Endothelial cell of umbilical vein (primary cell): Measurements from ENCODE around the gene ACTG1. TPM values are rescaled to one million over a fixed set of nuclear protein-coding genes. Genes with fewer than 3 reads are reported as not detected.

ENCODE experiments used
- BruUV-seq: library from RNA; stranded (reverse); fragments of 400-500 nt; replicated peaks from 2 replicates; lab custom pipeline; 2021; lab: Mats Ljungman, UMichigan
- CTCF ChIA-PET: fragments of 300-600, 350-600 bp; sonication (Branson Sonifier 250); formaldehyde crosslinking; loops from one replicate; lab custom pipeline; 2021; ENCODE audit warnings: antibody characterized with exemption, inconsistent platforms; lab: Charles Lee
- POLR2A ChIA-PET: fragments of 300-600, 350-600 bp; sonication (Branson Sonifier 250); formaldehyde crosslinking; loops from one replicate; lab custom pipeline; 2021; ENCODE audit warnings: antibody characterized with exemption, inconsistent platforms; lab: Charles Lee
- DNase-seq: peaks from one replicate; pipeline ENCODE4 v3.0.0-alpha.2; 2011; ENCODE audit warnings: low read depth, low spot score
- FAIRE-seq: peaks from 2 replicates; lab custom pipeline; 2011; peaks lifted over from hg19 to GRCh38; lab: Jason Lieb, UNC
- H2AFZ ChIP-seq: 2 replicates; pipeline ENCODE4 v1.6.0; 2012; ENCODE audit warnings: low read depth, low read length, control low read depth, inconsistent platforms
- H3K27ac ChIP-seq: 2 replicates; pipeline ENCODE4 v1.5.1; 2011; ENCODE audit warnings: low read depth, mild to moderate bottlenecking, control low read depth, low read length, moderate library complexity; ENCODE audit not compliant: insufficient read depth
- H3K27me3 ChIP-seq, 2 experiments: 2 replicates each; pipeline versions ENCODE4 v1.6.0 to v1.6.1; 2011; ENCODE audit warnings: low read length in 2 of 2, mixed read lengths in 1 of 2; ENCODE audit not compliant: control insufficient read depth in 2 of 2, insufficient read depth in 2 of 2
- H3K36me3 ChIP-seq, 2 experiments: 2 replicates in 1 of 2; 3 replicates in 1 of 2; pipeline ENCODE4 v1.5.1; 2011; ENCODE audit warnings: low read length in 2 of 2, mild to moderate bottlenecking in 1 of 2, moderate library complexity in 1 of 2; ENCODE audit not compliant: control insufficient read depth in 2 of 2, insufficient read depth in 2 of 2; ENCODE audit errors: extremely low read depth in 1 of 2
- H3K4me1 ChIP-seq: 3 replicates; pipeline ENCODE4 v1.5.1; 2011; ENCODE audit warnings: mild to moderate bottlenecking, low read length; ENCODE audit not compliant: control insufficient read depth, insufficient read depth; ENCODE audit errors: extremely low read depth
- H3K4me2 ChIP-seq: 2 replicates; pipeline ENCODE4 v1.6.1; 2011; ENCODE audit warnings: low read length, control low read depth, mixed read lengths; ENCODE audit not compliant: insufficient read depth
- H3K4me3 ChIP-seq, 3 experiments: fragments of 200-600 bp in 1 of 3; sonication (generic), shearing (Covaris generic) in 1 of 3; replicated peaks in 1 of 3; 2 replicates each; pipeline ENCODE4 v1.5.1; 2011 to 2016; ENCODE audit warnings: control low read depth in 3 of 3, low read length in 3 of 3, mild to moderate bottlenecking in 2 of 3, inconsistent platforms in 1 of 3, low read depth in 1 of 3, moderate library complexity in 1 of 3; ENCODE audit not compliant: insufficient read depth in 1 of 3
- H3K79me2 ChIP-seq: 2 replicates; pipeline ENCODE4 v1.6.0; 2012; ENCODE audit warnings: low read length, inconsistent platforms; ENCODE audit not compliant: control insufficient read depth, insufficient read depth
- H3K9ac ChIP-seq: replicated peaks from 2 replicates; pipeline ENCODE3; 2011; ENCODE audit warnings: low read length, control low read depth; ENCODE audit not compliant: insufficient read depth; ENCODE audit errors: extremely low read depth
- H3K9me1 ChIP-seq: replicated peaks from 3 replicates; pipeline ENCODE4 v1.6.0; 2011; ENCODE audit warnings: mild to moderate bottlenecking, low read length; ENCODE audit not compliant: control insufficient read depth, insufficient read depth; ENCODE audit errors: extremely low read depth
- H3K9me3 ChIP-seq: replicated peaks from 2 replicates; pipeline ENCODE4 v1.5.1; 2012; ENCODE audit warnings: low read length, inconsistent platforms; ENCODE audit not compliant: control insufficient read depth, insufficient read depth
- H4K20me1 ChIP-seq: replicated peaks from 2 replicates; pipeline ENCODE3; 2011; ENCODE audit warnings: mild to moderate bottlenecking, low read length; ENCODE audit not compliant: control insufficient read depth, insufficient read depth; ENCODE audit errors: extremely low read depth
- GATA2 ChIP-seq: IDR thresholded peaks from 2 replicates; pipeline ENCODE4 v1.7.0; 2011; ENCODE audit warnings: low read depth, mild to moderate bottlenecking, moderate library complexity, mixed read lengths, low read length; ENCODE audit not compliant: insufficient read length, insufficient read depth
- POLR2A ChIP-seq: IDR thresholded peaks from 2 replicates; pipeline ENCODE4 v1.6.1; 2012; ENCODE audit warnings: low read depth, mild to moderate bottlenecking, control low read depth, low read length
- POLR2AphosphoS5 ChIP-seq: IDR thresholded peaks from 2 replicates; pipeline ENCODE4 v1.6.1; 2012; ENCODE audit warnings: low read depth, mild to moderate bottlenecking, control low read depth, low read length, moderate library complexity; ENCODE audit not compliant: insufficient read depth
- dilution Hi-C: fragments of 300-500 bp; cut with MboI; formaldehyde crosslinking; loops from one replicate; pipeline ENCODE4 v1.15.0; 2019; ENCODE audit warnings: low sequenced_read_pairs; ENCODE audit not compliant: extremely low pct_ligation_motif_present
- intact Hi-C: fragments of 100-400 bp; cut with micrococcal nuclease; formaldehyde crosslinking; loops from one replicate; pipeline ENCODE4 v1.10.0; 2022
- polyA plus RNA-seq, 4 experiments: library from polyadenylated mRNA; depleted of rRNA in 3 of 4; stranded (reverse) in 3 of 4; unstranded in 1 of 4; fragments of >200 nt; gene quantifications; 2 replicates each; pipeline versions ENCODE4 v1.2.1 to v1.2.3, GENCODE V29; 2011 to 2012; ENCODE audit warnings: missing spikeins in 1 of 4
- total RNA-seq: library from RNA; stranded (reverse); gene quantifications from 2 replicates; pipeline ENCODE4 v1.2.3, GENCODE V29; 2021
- TF ChIP-seq, protein P1 (sequence below): IDR thresholded peaks from 2 replicates; pipeline ENCODE4 v1.6.1; 2011; ENCODE audit not compliant: insufficient read depth, insufficient read length
- TF ChIP-seq, protein P2 (sequence below), 2 donors: IDR thresholded peaks; 1 replicate in 1 of 2; 2 replicates in 1 of 2; pipeline ENCODE4 v1.5.1; 2011; ENCODE audit warnings: low read length in 2 of 2, mild to moderate bottlenecking in 2 of 2, moderate library complexity in 2 of 2, control low read depth in 1 of 2, inconsistent platforms in 1 of 2, low read depth in 1 of 2; ENCODE audit not compliant: insufficient read depth in 1 of 2; ENCODE audit errors: extremely low read depth in 1 of 2

The ACTG1 gene
- total and polyA plus RNA-seq, 2 donors (not counting 3 experiments of a cell fraction or from before 2014, with no cell fraction given), result 6,127 to 10,663 TPM

GRCh38 chr17:81553018-81553615 is 40.5 kb upstream of the ACTG1 start:
- peaks cover 46% of the 10 kb centered on the region for H3K4me1 ChIP-seq
- no peaks in the 10 kb centered on the region for H3K27me3 ChIP-seq
- ChIA-PET POLR2A (interaction anchor here (1.2 kb wide), 1 partner anchor 13 kb away, joined by 4 read pairs; no protein-coding TSS in a partner anchor), CTCF (interaction anchor here (0.8 to 3.2 kb wide), 5 partner anchors 9 to 68 kb away, joined by 3 to 16 read pairs (median 8); no protein-coding TSS in a partner anchor)
- H3K36me3 ChIP-seq, result peaks cover 0 to 31% of the 10 kb centered on the region in 2 experiments
- H3K4me3 ChIP-seq, result peak overlapping the region; percentile 61 to 93 (median 72)
- peak overlapping the region; percentile 76 for H3K4me2 ChIP-seq
- TF ChIP-seq, protein P1, sequence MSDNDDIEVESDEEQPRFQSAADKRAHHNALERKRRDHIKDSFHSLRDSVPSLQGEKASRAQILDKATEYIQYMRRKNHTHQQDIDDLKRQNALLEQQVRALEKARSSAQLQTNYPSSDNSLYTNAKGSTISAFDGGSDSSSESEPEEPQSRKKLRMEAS, result no peak
- TF ChIP-seq POLR2AphosphoS5 (no peak), GATA2 (no peak), POLR2A (peak; percentile 73)
- TF ChIP-seq, protein P2, sequence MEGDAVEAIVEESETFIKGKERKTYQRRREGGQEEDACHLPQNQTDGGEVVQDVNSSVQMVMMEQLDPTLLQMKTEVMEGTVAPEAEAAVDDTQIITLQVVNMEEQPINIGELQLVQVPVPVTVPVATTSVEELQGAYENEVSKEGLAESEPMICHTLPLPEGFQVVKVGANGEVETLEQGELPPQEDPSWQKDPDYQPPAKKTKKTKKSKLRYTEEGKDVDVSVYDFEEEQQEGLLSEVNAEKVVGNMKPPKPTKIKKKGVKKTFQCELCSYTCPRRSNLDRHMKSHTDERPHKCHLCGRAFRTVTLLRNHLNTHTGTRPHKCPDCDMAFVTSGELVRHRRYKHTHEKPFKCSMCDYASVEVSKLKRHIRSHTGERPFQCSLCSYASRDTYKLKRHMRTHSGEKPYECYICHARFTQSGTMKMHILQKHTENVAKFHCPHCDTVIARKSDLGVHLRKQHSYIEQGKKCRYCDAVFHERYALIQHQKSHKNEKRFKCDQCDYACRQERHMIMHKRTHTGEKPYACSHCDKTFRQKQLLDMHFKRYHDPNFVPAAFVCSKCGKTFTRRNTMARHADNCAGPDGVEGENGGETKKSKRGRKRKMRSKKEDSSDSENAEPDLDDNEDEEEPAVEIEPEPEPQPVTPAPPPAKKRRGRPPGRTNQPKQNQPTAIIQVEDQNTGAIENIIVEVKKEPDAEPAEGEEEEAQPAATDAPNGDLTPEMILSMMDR (IDR thresholded peaks at IDR 0.05; ENCODE audit: extremely low read depth in 1 of 2, insufficient read depth in 1 of 2, low read depth in 1 of 2, low read length in 2 of 2), result no peak
- H3K9ac ChIP-seq, result peak overlapping the region; percentile 64
- peaks cover 31% of the 10 kb centered on the region for H3K79me2 ChIP-seq
- H4K20me1 ChIP-seq, result no peaks in the 10 kb centered on the region
- no peak for FAIRE-seq
- H3K27ac ChIP-seq, result peak overlapping the region; percentile 79
- H3K9me3 ChIP-seq, result no peaks in the 10 kb centered on the region
- no peaks in the 10 kb centered on the region for H3K9me1 ChIP-seq
- dilution Hi-C loops (no loop called here), intact Hi-C loops (loop anchor here (1.0 to 2.0 kb wide), 5 partner anchors 8 to 48 kb away; no protein-coding TSS in a partner anchor)
- peak; percentile 81 for DNase-seq
- H2AFZ ChIP-seq, result no peak overlapping the region
- BruUV-seq, result TSS peak; percentile 49
